MCF 10A (cell line): ENCODE data around the gene LITAF. TPM values are rescaled to one million over a fixed set of nuclear protein-coding genes. Genes with fewer than 3 reads are reported as not detected.

Experiments used
- BruUV-seq: library from RNA; stranded (reverse); fragments of 400-500 nt; replicated peaks from 2 replicates; lab custom pipeline; 2021; lab: Mats Ljungman, UMichigan
- CTCF ChIA-PET: fragments of 300-600 bp; sonication (Branson Sonifier 250); formaldehyde crosslinking; extraction: SDS; loops from one replicate; lab custom pipeline; 2021; ENCODE audit warnings: antibody characterized with exemption, inconsistent platforms; lab: Yijun Ruan, JAX
- POLR2A ChIA-PET: fragments of 300-600, 350-650 bp; sonication (Branson Sonifier 250); formaldehyde crosslinking; extraction: SDS; loops from one replicate; lab custom pipeline; 2020; ENCODE audit warnings: antibody characterized with exemption, inconsistent platforms; lab: Yijun Ruan, JAX
- DNase-seq: peaks from one replicate; pipeline ENCODE4 v3.0.0-alpha.2; 2018; ENCODE audit not compliant: unreplicated experiment
- H3K27ac Mint-ChIP-seq: one replicate; pipeline ENCODE4 v1.8.0; 2022; ENCODE audit warnings: mild to moderate bottlenecking, low read depth, mixed read lengths; ENCODE audit not compliant: unreplicated experiment
- H3K27me3 Mint-ChIP-seq: one replicate; pipeline ENCODE4 v1.8.0; 2022; ENCODE audit warnings: mixed read lengths; ENCODE audit not compliant: insufficient read depth, unreplicated experiment
- H3K36me3 Mint-ChIP-seq: one replicate; pipeline ENCODE4 v1.8.0; 2022; ENCODE audit warnings: mild to moderate bottlenecking, moderate library complexity, mixed read lengths; ENCODE audit not compliant: insufficient read depth, unreplicated experiment
- H3K4me1 Mint-ChIP-seq: one replicate; pipeline ENCODE4 v1.8.0; 2022; ENCODE audit warnings: mixed read lengths; ENCODE audit not compliant: insufficient read depth, unreplicated experiment
- H3K4me3 Mint-ChIP-seq: one replicate; pipeline ENCODE4 v1.8.0; 2022; ENCODE audit warnings: mild to moderate bottlenecking, moderate library complexity, mixed read lengths; ENCODE audit not compliant: unreplicated experiment
- H3K9me3 Mint-ChIP-seq: one replicate; pipeline ENCODE4 v1.8.0; 2022; ENCODE audit warnings: mixed read lengths; ENCODE audit not compliant: unreplicated experiment
- CTCF ChIP-seq: fragments of 200-600 bp; IDR thresholded peaks from one replicate; pipeline ENCODE4 v1.8.0; 2022; ENCODE audit warnings: antibody characterized with exemption, mild to moderate bottlenecking; ENCODE audit not compliant: unreplicated experiment
- intact Hi-C: fragments of 100-400 bp; cut with micrococcal nuclease; formaldehyde crosslinking; loops from 2 replicates; pipeline ENCODE4 v1.14.1; 2022
- total RNA-seq: library from RNA; stranded (reverse); gene quantifications from 2 replicates; pipeline ENCODE4 v1.2.3, GENCODE V29; 2022

LITAF gene
- total RNA-seq, 1 experiment from 2014 or later, result 120 TPM

- POLR2A ChIA-PET, result interaction anchor here (0.5 to 2.2 kb wide), 20 partner anchors 9 to 531 kb away, joined by 3 to 37 read pairs (median 4); partner anchors contain the start of genes LITAF and TXNDC11
- BruUV-seq, result TSS peak; percentile 93
Measured at GRCh38 chr16:11497851-11498289, 88.8 kb downstream of the LITAF start.

More at GRCh38 chr16:11497851-11498289, 88.8 kb downstream of the LITAF start:
- DNase-seq, result peak; percentile 75
- peak overlapping the region; percentile 41 for H3K4me3 Mint-ChIP-seq
- H3K9me3 Mint-ChIP-seq, result no peaks in the 10 kb centered on the region
- CTCF ChIA-PET, result interaction anchor here (0.6 to 2.3 kb wide), 8 partner anchors 17 to 535 kb away, joined by 3 to 9 read pairs (median 3); no protein-coding TSS in a partner anchor
- intact Hi-C loops, result loop anchor here (1.0 kb wide), 1 partner anchor 142 kb away; no protein-coding TSS in a partner anchor
- peak overlapping the region; percentile 97 for H3K27ac Mint-ChIP-seq
- no peaks in the 10 kb centered on the region for H3K27me3 Mint-ChIP-seq
- peaks cover 20% of the 10 kb centered on the region for H3K4me1 Mint-ChIP-seq
- H3K36me3 Mint-ChIP-seq, result peaks cover 10% of the 10 kb centered on the region
- no peak for TF ChIP-seq CTCF

Other genes starting within 250 kb of the LITAF start
- gene RMI2, start 241.5 kb downstream of the LITAF start, total RNA-seq, result 5.8 and 6.6 TPM in 2 replicates
- gene SNN, start 81.5 kb upstream of the LITAF start, total RNA-seq, result 1.9 and 5.8 TPM in 2 replicates
- gene TXNDC11, start 155.9 kb upstream of the LITAF start, total RNA-seq, result 38.2 and 43.7 TPM in 2 replicates
- 66.9 and 74.1 TPM in 2 replicates for gene ZC3H7A, start 210.3 kb upstream of the LITAF start, total RNA-seq